PC-3 (cell line): ENCODE data around the gene RANBP3. TPM values are rescaled to one million over a fixed set of nuclear protein-coding genes. Genes with fewer than 3 reads are reported as not detected.

Experiments
- ATAC-seq: fragments of 200-7000 bp; cut with Tn5 transposase; 2 replicates; pipeline ENCODE4 v1.9.1; 2020; ENCODE audit warnings: mild to moderate bottlenecking, moderate library complexity
- BruUV-seq: library from RNA; stranded (reverse); fragments of 400-500 nt; replicated peaks from 2 replicates; lab custom pipeline; 2021; lab: Mats Ljungman, UMichigan
- CTCF ChIA-PET: fragments of 300-600 bp; sonication (Branson Sonifier 250); formaldehyde crosslinking; loops from one replicate; lab custom pipeline; 2022; ENCODE audit warnings: antibody characterized with exemption; lab: Charles Lee
- POLR2A ChIA-PET: fragments of 300-600 bp; sonication (Branson Sonifier 250); formaldehyde crosslinking; loops from one replicate; lab custom pipeline; 2022; ENCODE audit warnings: antibody characterized with exemption; ENCODE audit not compliant: unreplicated experiment; lab: Charles Lee
- DNase-seq: peaks from one replicate; pipeline ENCODE4 v3.0.0-alpha.2; 2015
- H2AFZ ChIP-seq: fragments of 300-600 bp; sonication (generic); 2 replicates; pipeline ENCODE4 v1.6.0; 2016; ENCODE audit warnings: antibody characterized with exemption, low read length
- H3F3A ChIP-seq: fragments of 300-600 bp; sonication (generic); one replicate; pipeline ENCODE4 v1.6.0; 2017; ENCODE audit warnings: antibody characterized with exemption, low read length, control low read depth, mild to moderate bottlenecking; ENCODE audit not compliant: unreplicated experiment
- H3K27ac ChIP-seq: fragments of 300-600 bp; sonication (generic); 2 replicates; pipeline ENCODE4 v1.5.1; 2016; ENCODE audit warnings: mild to moderate bottlenecking, low read length
- H3K27me3 ChIP-seq: fragments of 300-600 bp; sonication (generic); 2 replicates; pipeline ENCODE4 v1.6.1; 2016; ENCODE audit warnings: low read length, mixed read lengths
- H3K36me3 ChIP-seq: fragments of 300-600 bp; sonication (generic); 2 replicates; pipeline ENCODE4 v1.6.1; 2016; ENCODE audit warnings: low read depth, mixed run types, low read length, mixed read lengths
- H3K4me1 ChIP-seq: fragments of 300-600 bp; sonication (generic); 2 replicates; pipeline ENCODE4 v1.5.1; 2016; ENCODE audit warnings: low read length; ENCODE audit not compliant: insufficient read depth
- H3K4me2 ChIP-seq: fragments of 300-600 bp; sonication (generic); 2 replicates; pipeline ENCODE4 v1.6.0; 2016; ENCODE audit warnings: low read length
- H3K4me3 ChIP-seq: fragments of 300-600 bp; sonication (generic); 2 replicates; pipeline ENCODE4 v1.5.1; 2016; ENCODE audit warnings: mild to moderate bottlenecking, low read length, mixed read lengths
- H3K79me2 ChIP-seq: fragments of 300-600 bp; sonication (generic); 2 replicates; pipeline ENCODE4 v1.6.1; 2017; ENCODE audit warnings: low read length, mixed read lengths
- H3K9ac ChIP-seq: fragments of 300-600 bp; sonication (generic); 2 replicates; pipeline ENCODE4 v1.6.0; 2016; ENCODE audit warnings: mild to moderate bottlenecking, low read length
- H3K9me2 ChIP-seq: fragments of 300-600 bp; sonication (generic); replicated peaks from 2 replicates; pipeline ENCODE4 v1.6.1; 2016; ENCODE audit warnings: mixed run types, low read length, mixed read lengths
- H3K9me3 ChIP-seq: fragments of 300-600 bp; sonication (generic); 2 replicates; pipeline ENCODE4 v1.6.1; 2016; ENCODE audit warnings: low read length, mixed read lengths
- H4K20me1 ChIP-seq: fragments of 300-600 bp; sonication (generic); 2 replicates; pipeline ENCODE4 v1.6.1; 2016; ENCODE audit warnings: low read length, mixed read lengths
- CTCF ChIP-seq: fragments of 300-600 bp; sonication (generic); conservative IDR thresholded peaks from 2 replicates; pipeline ENCODE4 v1.5.1; 2017; ENCODE audit warnings: antibody characterized with exemption, low read depth, mild to moderate bottlenecking, low read length
- EZH2 ChIP-seq: fragments of 300-600 bp; sonication (generic); IDR thresholded peaks from one replicate; pipeline ENCODE4 v1.6.1; 2017; ENCODE audit warnings: antibody characterized with exemption, mild to moderate bottlenecking, low read length; ENCODE audit not compliant: unreplicated experiment
- EZH2phosphoT487 ChIP-seq: fragments of 300-600 bp; sonication (generic); IDR thresholded peaks from 2 replicates; pipeline ENCODE4 v1.6.1; 2018; ENCODE audit warnings: mild to moderate bottlenecking, antibody characterized with exemption, low read length, borderline replicate concordance
- intact Hi-C: fragments of 100-400 bp; cut with micrococcal nuclease; formaldehyde crosslinking; loops from 2 replicates; pipeline ENCODE4 v1.9.0; 2023
- total RNA-seq: library from RNA; depleted of rRNA; stranded (reverse); fragments of >200 nt; gene quantifications from 2 replicates; pipeline ENCODE4 v1.2.3, GENCODE V29; 2014

RANBP3 gene
- total RNA-seq, 1 experiment from 2014 or later: 114 TPM

GRCh38 chr19:5989388-5990074 lies 11.6 kb upstream of the RANBP3 start:
- Histone ChIP-seq H3K9ac (peak overlapping the region; percentile 31; the same call in 1 of the 2 replicates), H3K36me3 (no peaks in the 10 kb centered on the region), H3F3A (no peaks in the 10 kb centered on the region), H2AFZ (peak overlapping the region; percentile 92), H4K20me1 (no peaks in the 10 kb centered on the region), H3K9me3 (no peaks in the 10 kb centered on the region), H3K4me2 (peak overlapping the region; percentile 67), H3K4me3 (peak overlapping the region; percentile 51; the same call in 1 of the 2 replicates), H3K79me2 (no peaks in the 10 kb centered on the region), H3K27ac (no peak overlapping the region), H3K27me3 (no peaks in the 10 kb centered on the region), H3K9me2 (no peaks in the 10 kb centered on the region), H3K4me1 (peaks cover 21% of the 10 kb centered on the region)
- TF ChIP-seq EZH2: no peak
- no peak for TF ChIP-seq EZH2phosphoT487
- no peak for TF ChIP-seq CTCF
- POLR2A ChIA-PET: interaction anchor here (0.6 kb wide), 2 partner anchors 15 to 528 kb away, joined by 7 to 9 read pairs; no protein-coding TSS in a partner anchor
- DNase-seq: no peak
- BruUV-seq: no TSS peak
- CTCF ChIA-PET: interaction anchor here (3.0 kb wide), 1 partner anchor 33 kb away, joined by 23 read pairs; no protein-coding TSS in a partner anchor
- intact Hi-C loops: no loop called here
- ATAC-seq: no peak

GRCh38 chr19:5988517-5989387 lies 10.8 kb upstream of the RANBP3 start:
- no peak overlapping the region for H2AFZ ChIP-seq
- no peak overlapping the region for H3K27ac ChIP-seq
- TF ChIP-seq EZH2phosphoT487 (no peak), CTCF (no peak), EZH2 (no peak)
- BruUV-seq: no TSS peak
- peak; percentile 29 for ATAC-seq
- H3F3A ChIP-seq: no peaks in the 10 kb centered on the region
- POLR2A ChIA-PET: interaction anchor here (0.5 to 0.7 kb wide), 2 partner anchors 266 to 341 kb away, joined by 4 to 12 read pairs; no protein-coding TSS in a partner anchor
- H3K4me2 ChIP-seq: no peak overlapping the region
- H4K20me1 ChIP-seq: no peaks in the 10 kb centered on the region
- no peaks in the 10 kb centered on the region for H3K9me3 ChIP-seq
- CTCF ChIA-PET: interaction anchor here (0.7 to 3.0 kb wide), 3 partner anchors 9 to 34 kb away, joined by 3 to 23 read pairs (median 6); no protein-coding TSS in a partner anchor
- peaks cover 13% of the 10 kb centered on the region for H3K4me1 ChIP-seq
- peak; percentile 34 for DNase-seq
- intact Hi-C loops: no loop called here
- no peak overlapping the region for H3K4me3 ChIP-seq
- no peaks in the 10 kb centered on the region for H3K36me3 ChIP-seq
- H3K27me3 ChIP-seq: no peaks in the 10 kb centered on the region
- H3K9me2 ChIP-seq: no peaks in the 10 kb centered on the region
- H3K79me2 ChIP-seq: no peaks in the 10 kb centered on the region
- H3K9ac ChIP-seq: no peak overlapping the region
